HEK293 (cell line): ENCODE data around the gene CASK.

ENCODE experiments used
- CTCF ChIA-PET: fragments of 350-600 bp; formaldehyde crosslinking; extraction: SDS; loops from one replicate; lab custom pipeline; 2021; ENCODE audit warnings: antibody characterized with exemption; lab: Yijun Ruan, JAX
- POLR2A ChIA-PET: fragments of 300-600 bp; formaldehyde crosslinking; extraction: SDS; loops from one replicate; lab custom pipeline; 2020; ENCODE audit warnings: antibody characterized with exemption, inconsistent platforms; lab: Yijun Ruan, JAX
- H3K27ac ChIP-seq: fragments of 200-500 bp; sonication (Bioruptor generic); 2 replicates; pipeline ENCODE4 v1.5.1; 2014; ENCODE audit warnings: low read depth, low read length, control low read depth, inconsistent platforms; ENCODE audit errors: extremely low read depth
- H3K36me3 ChIP-seq, 2 experiments: fragments of 200-500 bp in 1 of 2; sonication (Bioruptor generic) in 1 of 2; 1 replicate in 1 of 2; 2 replicates in 1 of 2; pipeline ENCODE4 v1.5.1; 2014 to 2017; ENCODE audit warnings: inconsistent platforms in 2 of 2, low read length in 2 of 2; ENCODE audit not compliant: control insufficient read depth in 2 of 2, insufficient read depth in 1 of 2
- H3K4me1 ChIP-seq: fragments of 200-500 bp; sonication (Bioruptor generic); 2 replicates; pipeline ENCODE4 v1.5.1; 2014; ENCODE audit warnings: mild to moderate bottlenecking, low read length, inconsistent platforms; ENCODE audit not compliant: control insufficient read depth, insufficient read depth
- H3K4me3 ChIP-seq: 2 replicates; pipeline ENCODE4 v1.5.1; 2011; ENCODE audit warnings: low read depth, mild to moderate bottlenecking, control low read depth, low read length, moderate library complexity
- H3K9me3 ChIP-seq: fragments of 200-500 bp; sonication (Bioruptor generic); 2 replicates; pipeline ENCODE4 v1.5.1; 2014; ENCODE audit warnings: low read depth, low read length, inconsistent platforms; ENCODE audit not compliant: control insufficient read depth, insufficient read depth
- ATF2 ChIP-seq: fragments of 450-650 bp; formaldehyde crosslinking; IDR thresholded peaks from 2 replicates; pipeline ENCODE4 v1.5.1; 2016; ENCODE audit warnings: missing biosample characterization, missing genetic modification characterization, low read depth
- ELK4 ChIP-seq: IDR thresholded peaks from 2 replicates; pipeline ENCODE4 v1.6.1; 2011; ENCODE audit warnings: mild to moderate bottlenecking, low read depth, low read length, borderline replicate concordance
- MEIS1 ChIP-seq: sonication (generic); formaldehyde crosslinking; IDR thresholded peaks from 2 replicates; pipeline ENCODE4 v1.8.1; 2022; ENCODE audit warnings: missing genetic modification reagents, mild to moderate bottlenecking, borderline replicate concordance
- OVOL3 ChIP-seq: fragments of 450-650 bp; formaldehyde crosslinking; IDR thresholded peaks from 2 replicates; pipeline ENCODE4 v1.5.1; 2016; ENCODE audit warnings: missing biosample characterization, missing genetic modification characterization
- SALL2 ChIP-seq: fragments of 450-650 bp; formaldehyde crosslinking; IDR thresholded peaks from 2 replicates; pipeline ENCODE4 v1.5.0; 2017; ENCODE audit warnings: missing biosample characterization, mild to moderate bottlenecking, missing genetic modification characterization, borderline replicate concordance
- SP3 ChIP-seq: fragments of 450-650 bp; formaldehyde crosslinking; IDR thresholded peaks from 2 replicates; pipeline ENCODE4 v1.5.1; 2016; ENCODE audit warnings: missing biosample characterization, missing genetic modification characterization
- TRIM28 ChIP-seq: IDR thresholded peaks from 2 replicates; pipeline ENCODE4 v1.6.1; 2011; ENCODE audit warnings: low read length, control low read depth, borderline replicate concordance
- ZBTB48 ChIP-seq: fragments of 450-650 bp; formaldehyde crosslinking; IDR thresholded peaks from 2 replicates; pipeline ENCODE4 v1.5.1; 2016; ENCODE audit warnings: missing biosample characterization, missing genetic modification characterization
- ZFP3 ChIP-seq: fragments of 450-650 bp; formaldehyde crosslinking; IDR thresholded peaks from 2 replicates; pipeline ENCODE4 v1.5.1; 2016; ENCODE audit warnings: low read depth, missing biosample characterization, missing genetic modification characterization
- ZNF140 ChIP-seq: fragments of 450-650 bp; formaldehyde crosslinking; IDR thresholded peaks from 2 replicates; pipeline ENCODE4 v1.5.1; 2016; ENCODE audit warnings: missing biosample characterization, missing genetic modification characterization
- ZNF157 ChIP-seq: fragments of 450-650 bp; formaldehyde crosslinking; IDR thresholded peaks from 2 replicates; pipeline ENCODE4 v1.5.1; 2016; ENCODE audit warnings: missing biosample characterization, missing genetic modification characterization
- ZNF174 ChIP-seq: fragments of 450-650 bp; formaldehyde crosslinking; IDR thresholded peaks from 2 replicates; pipeline ENCODE4 v1.5.0; 2017; ENCODE audit warnings: missing biosample characterization, mild to moderate bottlenecking, missing genetic modification characterization
- ZNF184 ChIP-seq: fragments of 450-650 bp; IDR thresholded peaks from 2 replicates; pipeline ENCODE4 v1.5.1; 2018; ENCODE audit warnings: missing biosample characterization, mild to moderate bottlenecking, missing genetic modification characterization
- ZNF2 ChIP-seq: fragments of 450-650 bp; formaldehyde crosslinking; IDR thresholded peaks from 2 replicates; pipeline ENCODE4 v1.5.1; 2016; ENCODE audit warnings: missing biosample characterization, missing genetic modification characterization
- ZNF302 ChIP-seq: fragments of 450-650 bp; formaldehyde crosslinking; IDR thresholded peaks from 2 replicates; pipeline ENCODE4 v1.5.1; 2016; ENCODE audit warnings: missing biosample characterization, missing genetic modification characterization, low read depth
- ZNF391 ChIP-seq: fragments of 450-650 bp; formaldehyde crosslinking; IDR thresholded peaks from 2 replicates; pipeline ENCODE4 v1.5.1; 2016; ENCODE audit warnings: low read depth, missing biosample characterization, missing genetic modification characterization, borderline replicate concordance
- ZNF510 ChIP-seq: fragments of 450-650 bp; formaldehyde crosslinking; IDR thresholded peaks from 2 replicates; pipeline ENCODE4 v1.5.1; 2018; ENCODE audit warnings: mild to moderate bottlenecking, missing genetic modification characterization, missing biosample characterization; ENCODE audit not compliant: insufficient replicate concordance
- ZNF529 ChIP-seq: fragments of 450-650 bp; formaldehyde crosslinking; IDR thresholded peaks from 2 replicates; pipeline ENCODE4 v1.5.1; 2017; ENCODE audit warnings: missing genetic modification characterization, missing biosample characterization; ENCODE audit not compliant: insufficient replicate concordance
- ZNF558 ChIP-seq: fragments of 450-650 bp; formaldehyde crosslinking; IDR thresholded peaks from 2 replicates; pipeline ENCODE4 v1.5.1; 2016; ENCODE audit warnings: missing biosample characterization, missing genetic modification characterization
- ZNF571 ChIP-seq: fragments of 450-650 bp; formaldehyde crosslinking; IDR thresholded peaks from 2 replicates; pipeline ENCODE4 v1.5.0; 2017; ENCODE audit warnings: missing biosample characterization, missing genetic modification characterization
- ZNF654 ChIP-seq: fragments of 450-650 bp; formaldehyde crosslinking; IDR thresholded peaks from 2 replicates; pipeline ENCODE4 v1.5.1; 2016; ENCODE audit warnings: low read depth, missing biosample characterization, missing genetic modification characterization
- ZNF658 ChIP-seq: fragments of 450-650 bp; formaldehyde crosslinking; IDR thresholded peaks from 2 replicates; pipeline ENCODE4; 2016; ENCODE audit warnings: missing biosample characterization, missing genetic modification characterization
- ZNF777 ChIP-seq: fragments of 450-650 bp; formaldehyde crosslinking; IDR thresholded peaks from 2 replicates; pipeline ENCODE4 v1.5.1; 2017; ENCODE audit warnings: missing biosample characterization, missing genetic modification characterization, borderline replicate concordance

Gene CASK

GRCh38 chrX:41889317-41890025, 33.9 kb downstream of the CASK start:
- H3K9me3 ChIP-seq = no peaks in the 10 kb centered on the region
- POLR2A ChIA-PET = no interaction called here
- no peaks in the 10 kb centered on the region for H3K4me1 ChIP-seq
- no peak overlapping the region for H3K27ac ChIP-seq
- no peak overlapping the region for H3K4me3 ChIP-seq
- no peaks in the 10 kb centered on the region; a peak in 1 of 3 replicates for H3K36me3 ChIP-seq
- CTCF ChIA-PET = no interaction called here
- TF ChIP-seq ZNF174 (tag by site-specific recombination) (no peak), ZNF184 (tag by site-specific recombination) (0 out of 2 replicates have a peak, but pooled peaks have one; percentile 29), SP3 (tag by site-specific recombination) (no peak), MEIS1 (CRISPR knock-in tag) (no peak), ZNF2 (tag by site-specific recombination) (no peak), ZFP3 (tag by site-specific recombination) (no peak), ZNF558 (tag by site-specific recombination) (peak; percentile 92), ZNF654 (tag by site-specific recombination) (no peak), ATF2 (tag by site-specific recombination) (no peak), OVOL3 (tag by site-specific recombination) (no peak)

- TF ChIP-seq ZNF529 (tag by site-specific recombination) (no peak), ZNF391 (tag by site-specific recombination) (no peak)
- ChIA-PET CTCF (no interaction called here), POLR2A (no interaction called here)
Measured at GRCh38 chrX:41887691-41888090, 35.7 kb downstream of the CASK start.

GRCh38 chrX:41885724-41886123, 37.6 kb downstream of the CASK start:
- ChIA-PET CTCF (interaction anchor here (0.7 to 1.3 kb wide), 2 partner anchors 9 to 175 kb away, joined by 3 to 4 read pairs; no protein-coding TSS in a partner anchor), POLR2A (no interaction called here)
- Histone ChIP-seq H3K4me3 (no peak overlapping the region), H3K36me3 (no peaks in the 10 kb centered on the region)
- TF ChIP-seq ZNF571 (tag by site-specific recombination) (no peak), ZNF777 (tag by site-specific recombination) (no peak), ZBTB48 (tag by site-specific recombination) (no peak), ZNF510 (tag by site-specific recombination) (no peak), SALL2 (tag by site-specific recombination) (no peak), ZNF302 (no peak), TRIM28 (no peak), ZNF658 (tag by site-specific recombination) (no peak), ELK4 (no peak), ZNF140 (tag by site-specific recombination) (no peak), ZNF157 (no peak)
- TF ChIP-seq, all 188 proteins: peak for 0
- Histone ChIP-seq H3K4me1 (no peaks in the 10 kb centered on the region), H3K9me3 (no peaks in the 10 kb centered on the region), H3K27ac (no peak overlapping the region)

More at GRCh38 chrX:41887691-41888090, 35.7 kb downstream of the CASK start:
- H3K9me3 ChIP-seq = no peaks in the 10 kb centered on the region
- H3K4me1 ChIP-seq = no peaks in the 10 kb centered on the region
- no peak overlapping the region for H3K4me3 ChIP-seq
- no peaks in the 10 kb centered on the region; a peak in 1 of 3 replicates for H3K36me3 ChIP-seq
- H3K27ac ChIP-seq = no peak overlapping the region
